SK-MEL-5 (cell line): ENCODE data around the gene ZNF22. TPM values are rescaled to one million over a fixed set of nuclear protein-coding genes. Genes with fewer than 3 reads are reported as not detected.

Experiments used
- DNase-seq: peaks from one replicate; pipeline ENCODE4 v3.0.0-alpha.2; 2016; ENCODE audit warnings: low read depth, low spot score
- in situ Hi-C: cut with HindIII; loops from 2 replicates; pipeline ENCODE4 v1.10.0; 2016; ENCODE audit warnings: low sequenced_read_pairs, high pct_unique_total_duplicates, low pct_unique_long_range_greater_than_20kb
- total RNA-seq: library from RNA; depleted of rRNA; stranded (reverse); fragments of >200 nt; shearing (Covaris generic); gene quantifications from 2 replicates; pipeline ENCODE4 v1.2.3, GENCODE V29; 2014; rRNA removed

The ZNF22 gene
- total RNA-seq, 1 experiment from 2014 or later, result 5.6 TPM

- DNase-seq, result no peak
- in situ Hi-C loops, result no loop called here
These were observed 40.3 kb downstream of the ZNF22 start for GRCh38 chr10:45040921-45041542.

GRCh38 chr10:45044290-45044689 lies 43.6 kb downstream of the ZNF22 start:
- in situ Hi-C loops, result no loop called here
- no peak for DNase-seq

GRCh38 chr10:45050551-45051235 lies 50.0 kb downstream of the ZNF22 start:
- in situ Hi-C loops, result no loop called here
- no peak for DNase-seq

- in situ Hi-C loops, result no loop called here
- no peak for DNase-seq
These were observed 52.0 kb downstream of the ZNF22 start for GRCh38 chr10:45052700-45053099.

- in situ Hi-C loops, result no loop called here
- no peak for DNase-seq
These were observed 52.9 kb downstream of the ZNF22 start for GRCh38 chr10:45053569-45054100.

Other genes with a start within 250 kb of the ZNF22 start
- not detected in 2 replicates for gene TMEM72, start 89.6 kb upstream of the ZNF22 start, total RNA-seq
- 1.8 and 2.1 TPM in 2 replicates for gene RASSF4, start 41.1 kb upstream of the ZNF22 start, total RNA-seq
- gene DEPP1, start 22.1 kb upstream of the ZNF22 start, total RNA-seq, result 0.11 and 0.71 TPM in 2 replicates